ENCODE results near the gene F9. TPM values are rescaled to one million over a fixed set of nuclear protein-coding genes. Genes with fewer than 3 reads are reported as not detected.

F9 gene
- total RNA-seq, 1 experiment from 2014 or later: 0.08 TPM

GRCh38 chrX:139533444-139533843 is 2.9 kb downstream of the F9 start:
- ChIA-PET POLR2A (no interaction called here), CTCF (no interaction called here)
- H3K36me3 ChIP-seq (ENCODE audit: control insufficient read depth, insufficient read depth, low read length): no peaks in the 10 kb centered on the region
- no peak for DNase-seq (ENCODE audit: low read depth, low spot score)
- no peaks in the 10 kb centered on the region for H3K4me1 ChIP-seq (ENCODE audit: control insufficient read depth, insufficient read depth, low read length)
- H3K9me3 ChIP-seq (ENCODE audit: control insufficient read depth, insufficient read depth, low read depth, low read length): no peaks in the 10 kb centered on the region
- no peak for ATAC-seq
- no peak for TF ChIP-seq POLR2AphosphoS5 (IDR thresholded peaks at IDR 0.05; ENCODE audit: low read depth, low read length)
- no peak for TF ChIP-seq SIN3A (IDR thresholded peaks at IDR 0.05; ENCODE audit: borderline replicate concordance, insufficient read depth, low read depth, low read length)
- no peak for TF ChIP-seq CTCF (IDR thresholded peaks at IDR 0.05)
- no peak for TF ChIP-seq TCF7L2 (IDR thresholded peaks at IDR 0.05; ENCODE audit: low read depth, low read length)
- no peak for TF ChIP-seq REST (IDR thresholded peaks at IDR 0.05; ENCODE audit: insufficient read depth in 1 of 2, low read depth in 2 of 2, low read length in 1 of 2)
- H3K4me3 ChIP-seq (ENCODE audit: low read depth in 2 of 2, low read length in 2 of 2): no peak overlapping the region
- no peaks in the 10 kb centered on the region for H3K27me3 ChIP-seq (ENCODE audit: control insufficient read depth, insufficient read depth, low read length)
- in situ Hi-C loops (cut with HindIII; ENCODE audit: low pct_unique_long_range_greater_than_20kb, low sequenced_read_pairs) (no loop called here), intact Hi-C loops (cut with micrococcal nuclease; ENCODE audit: unreplicated experiment) (no loop called here)
- no peak overlapping the region for H3K27ac ChIP-seq (ENCODE audit: low read length)
- no TSS peak for BruUV-seq (replicated peaks)

- DNase-seq (ENCODE audit: low read depth, low spot score) (no peak), ATAC-seq (no peak)
- BruUV-seq (replicated peaks): no TSS peak
- Histone ChIP-seq H3K4me3 (ENCODE audit: low read depth in 2 of 2, low read length in 2 of 2) (no peak overlapping the region), H3K27ac (ENCODE audit: low read length) (no peak overlapping the region), H3K4me1 (ENCODE audit: control insufficient read depth, insufficient read depth, low read length) (no peaks in the 10 kb centered on the region), H3K9me3 (ENCODE audit: control insufficient read depth, insufficient read depth, low read depth, low read length) (no peaks in the 10 kb centered on the region), H3K27me3 (ENCODE audit: control insufficient read depth, insufficient read depth, low read length) (no peaks in the 10 kb centered on the region), H3K36me3 (ENCODE audit: control insufficient read depth, insufficient read depth, low read length) (no peaks in the 10 kb centered on the region)
- CTCF ChIA-PET: no interaction called here
- intact Hi-C loops (cut with micrococcal nuclease; ENCODE audit: unreplicated experiment) (no loop called here), in situ Hi-C loops (cut with HindIII; ENCODE audit: low pct_unique_long_range_greater_than_20kb, low sequenced_read_pairs) (no loop called here)
- POLR2A ChIA-PET: no interaction called here
- TF ChIP-seq SIN3A (IDR thresholded peaks at IDR 0.05; ENCODE audit: borderline replicate concordance, insufficient read depth, low read depth, low read length): no peak
Observed at GRCh38 chrX:139538907-139539790, 8.6 kb downstream of the F9 start.

DNA sequence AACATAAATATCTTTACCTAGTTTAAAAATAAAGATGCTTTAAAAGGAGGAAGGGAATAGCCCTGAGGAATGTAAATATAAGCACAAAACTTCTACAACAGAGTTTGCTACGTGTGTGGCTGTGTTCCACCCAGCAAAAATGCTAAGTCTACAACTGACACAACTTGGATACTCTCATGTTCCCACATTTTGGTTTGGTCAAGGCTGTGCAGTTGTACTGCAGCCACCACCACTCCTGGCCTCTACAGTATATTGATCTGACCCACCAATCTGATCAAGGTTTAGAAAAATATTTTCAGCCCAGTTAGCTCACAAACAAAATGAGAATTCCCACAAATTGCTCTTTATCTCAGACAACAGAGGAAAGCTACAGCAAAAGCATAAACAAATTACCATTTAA is 12.1 kb downstream of the F9 start:
- Histone ChIP-seq H3K36me3 (ENCODE audit: control insufficient read depth, insufficient read depth, low read length) (no peaks in the 10 kb centered on the region), H3K9me3 (ENCODE audit: control insufficient read depth, insufficient read depth, low read depth, low read length) (no peaks in the 10 kb centered on the region), H3K27me3 (ENCODE audit: control insufficient read depth, insufficient read depth, low read length) (no peaks in the 10 kb centered on the region), H3K27ac (ENCODE audit: low read length) (no peak overlapping the region), H3K4me3 (ENCODE audit: low read depth in 2 of 2, low read length in 2 of 2) (no peak overlapping the region), H3K4me1 (ENCODE audit: control insufficient read depth, insufficient read depth, low read length) (no peaks in the 10 kb centered on the region)
- intact Hi-C loops (cut with micrococcal nuclease; ENCODE audit: unreplicated experiment): no loop called here
- TF ChIP-seq REST (IDR thresholded peaks at IDR 0.05; ENCODE audit: insufficient read depth in 1 of 2, low read depth in 2 of 2, low read length in 1 of 2) (no peak), CTCF (IDR thresholded peaks at IDR 0.05) (no peak), TCF7L2 (IDR thresholded peaks at IDR 0.05; ENCODE audit: low read depth, low read length) (no peak), POLR2AphosphoS5 (IDR thresholded peaks at IDR 0.05; ENCODE audit: low read depth, low read length) (no peak), SIN3A (IDR thresholded peaks at IDR 0.05; ENCODE audit: borderline replicate concordance, insufficient read depth, low read depth, low read length) (no peak)
- in situ Hi-C loops (cut with HindIII; ENCODE audit: low pct_unique_long_range_greater_than_20kb, low sequenced_read_pairs): no loop called here
- DNase-seq (ENCODE audit: low read depth, low spot score) (no peak), ATAC-seq (no peak)
- no TSS peak for BruUV-seq (replicated peaks)
- ChIA-PET CTCF (no interaction called here), POLR2A (no interaction called here)
